Body of pancreas (tissue), 4 donors: Measurements from ENCODE around the gene COX5A. TPM values are rescaled to one million over a fixed set of nuclear protein-coding genes. Genes with fewer than 3 reads are reported as not detected.

Source experiments
- ATAC-seq: fragments of 150-250 bp; one replicate; pipeline ENCODE4 v1.9.1; 2016
- DNase-seq, 4 donors: peaks; one replicate each; pipeline ENCODE4 v3.0.0-alpha.2; 2019
- H3K27ac ChIP-seq, 4 donors: fragments of 200-600 bp; sonication (generic); 1 replicate in 3 of 4; 2 replicates in 1 of 4; pipeline versions ENCODE4 v1.5.1 to v1.6.1; 2016 to 2019; ENCODE audit warnings: mild to moderate bottlenecking in 1 of 4, mixed read lengths in 1 of 4, moderate library complexity in 1 of 4
- H3K27me3 ChIP-seq, 2 donors: fragments of 200-600 bp; sonication (generic); one replicate each; pipeline ENCODE4 v1.6.0; 2016; ENCODE audit warnings: mild to moderate bottlenecking in 1 of 2
- H3K36me3 ChIP-seq, 2 donors: fragments of 200-600 bp; sonication (generic); replicated peaks in 1 of 2; 2 replicates each; pipeline ENCODE4 v1.5.1; 2016; ENCODE audit warnings: low read depth in 2 of 2; ENCODE audit not compliant: insufficient read depth in 1 of 2
- H3K4me1 ChIP-seq: fragments of 200-600 bp; sonication (generic); one replicate; pipeline ENCODE4 v1.6.0; 2016
- H3K4me3 ChIP-seq, 2 donors: fragments of 200-600 bp; sonication (generic); 1 replicate in 1 of 2; 2 replicates in 1 of 2; pipeline ENCODE4 v1.5.1; 2016 to 2019
- H3K9me3 ChIP-seq, 3 donors: fragments of 200-600 bp; sonication (generic); 1 replicate in 2 of 3; 2 replicates in 1 of 3; pipeline ENCODE4 v1.5.1; 2016
- POLR2A ChIP-seq, 3 donors: fragments of 450-650 bp; IDR thresholded peaks; one replicate each; pipeline ENCODE4 v1.6.1; 2016; ENCODE audit warnings: antibody characterized with exemption in 3 of 3, mild to moderate bottlenecking in 2 of 3
- WGBS, 2 donors: methylation state at CpG; one replicate each; pipeline ENCODE4 v1.1.5; 2017; 5-methylcytosine and 5-hydroxymethylcytosine counted together
- intact Hi-C: fragments of 100-400 bp; cut with DNase I; formaldehyde crosslinking; loops from one replicate; pipeline ENCODE4 v1.15.1; 2023
- total RNA-seq, 2 donors: library from RNA; depleted of rRNA; stranded (reverse); fragments of >200 nt; gene quantifications; one replicate each; pipeline ENCODE4 v1.1.0, GENCODE V29; 2016
- TF ChIP-seq, protein P1 (sequence below), 7 experiments: fragments of 450-650 bp in 4 of 7; fragments of 200-600 bp in 3 of 7; sonication (generic) in 3 of 7; IDR thresholded peaks; one replicate each; pipeline ENCODE4 v1.5.1; 2016 to 2019; ENCODE audit warnings: antibody characterized with exemption in 7 of 7

The COX5A gene
- 10 to 100 TPM; 50.1 to 61.5 TPM for total RNA-seq

DNA sequence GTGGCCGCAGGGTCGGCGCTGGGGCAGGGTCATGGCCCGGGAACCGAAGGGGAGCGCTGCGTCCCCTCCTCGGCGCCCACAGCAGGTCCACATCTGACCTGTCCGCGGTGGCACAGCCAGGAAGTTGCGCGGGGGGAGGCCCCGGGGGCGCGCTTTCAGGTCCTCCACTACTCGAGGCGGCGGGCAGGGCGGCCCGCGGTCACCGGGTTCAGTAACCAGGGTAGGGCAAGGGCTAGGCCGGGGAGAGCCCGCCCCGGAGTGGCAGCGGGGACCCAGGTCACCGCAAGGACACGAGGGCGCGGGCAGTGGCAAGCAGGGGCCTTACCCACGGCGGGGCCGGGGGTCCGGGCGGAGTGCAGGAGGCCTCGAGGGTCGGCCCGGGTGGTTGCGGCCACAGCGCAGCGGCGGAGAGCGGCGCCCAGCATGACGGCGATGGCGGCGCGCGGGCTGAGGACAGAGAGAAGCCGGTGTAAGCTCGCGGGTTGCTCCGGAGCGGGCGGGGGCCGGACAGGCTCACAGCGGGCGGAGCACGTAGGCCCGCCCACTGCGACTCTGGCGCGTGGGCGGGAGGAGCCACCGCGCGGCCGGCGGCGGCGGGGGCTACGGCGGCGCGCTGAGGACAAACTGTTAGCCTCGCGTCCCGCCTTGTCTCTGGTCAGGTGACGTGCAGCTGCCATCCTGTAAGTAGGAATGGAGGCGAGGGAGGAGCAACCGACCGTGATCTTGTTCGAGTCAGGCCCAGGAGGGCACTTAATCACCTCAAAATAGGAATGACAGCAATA, at the start of gene COX5A:
COX5A (minus strand) TSS at position 484 of the 782 bp plus-strand sequence; CDS start at position 425, 59 bp downstream.
- DNase-seq: peak; percentile 94 to 97 (median 96)
- intact Hi-C loops: no loop called here
- ATAC-seq: peak; percentile 97

DNA sequence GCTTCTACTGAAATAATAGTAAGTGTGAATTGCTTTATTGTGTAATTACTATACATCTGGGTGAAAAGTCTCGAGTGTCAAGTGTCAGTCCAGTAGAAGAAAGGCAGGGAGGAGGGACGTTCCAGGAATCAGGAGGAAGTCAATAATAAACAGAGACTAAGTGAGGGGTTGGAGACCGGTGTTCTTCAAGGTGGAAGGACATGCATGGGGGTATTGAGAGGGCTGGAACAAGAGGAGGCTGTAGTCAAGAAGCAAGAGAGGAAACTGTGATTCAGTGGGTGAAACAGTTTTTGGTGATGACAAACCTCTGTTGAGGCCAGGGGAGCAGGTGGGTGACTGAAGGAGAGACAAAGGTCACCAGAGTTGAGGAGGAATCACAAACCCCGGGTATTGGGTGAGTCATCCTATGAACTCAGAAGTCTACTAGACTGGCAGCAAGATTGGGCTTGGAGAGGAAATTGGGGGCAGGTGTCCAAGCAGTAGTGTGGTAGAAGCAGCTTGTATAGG, 45.9 kb upstream of the COX5A start:
- no peaks in the 10 kb centered on the region for H3K4me1 ChIP-seq
- intact Hi-C loops: no loop called here
- ATAC-seq (no peak), DNase-seq (no peak)
- H3K4me3 ChIP-seq: no peak overlapping the region
- H3K27ac ChIP-seq: no peak overlapping the region
- WGBS, 2 donors: 21 to 41% methylated on average over 4 of the region's 4 CpGs
- no peak for TF ChIP-seq POLR2A (IDR thresholded peaks at IDR 0.05)
- TF ChIP-seq, protein P1, sequence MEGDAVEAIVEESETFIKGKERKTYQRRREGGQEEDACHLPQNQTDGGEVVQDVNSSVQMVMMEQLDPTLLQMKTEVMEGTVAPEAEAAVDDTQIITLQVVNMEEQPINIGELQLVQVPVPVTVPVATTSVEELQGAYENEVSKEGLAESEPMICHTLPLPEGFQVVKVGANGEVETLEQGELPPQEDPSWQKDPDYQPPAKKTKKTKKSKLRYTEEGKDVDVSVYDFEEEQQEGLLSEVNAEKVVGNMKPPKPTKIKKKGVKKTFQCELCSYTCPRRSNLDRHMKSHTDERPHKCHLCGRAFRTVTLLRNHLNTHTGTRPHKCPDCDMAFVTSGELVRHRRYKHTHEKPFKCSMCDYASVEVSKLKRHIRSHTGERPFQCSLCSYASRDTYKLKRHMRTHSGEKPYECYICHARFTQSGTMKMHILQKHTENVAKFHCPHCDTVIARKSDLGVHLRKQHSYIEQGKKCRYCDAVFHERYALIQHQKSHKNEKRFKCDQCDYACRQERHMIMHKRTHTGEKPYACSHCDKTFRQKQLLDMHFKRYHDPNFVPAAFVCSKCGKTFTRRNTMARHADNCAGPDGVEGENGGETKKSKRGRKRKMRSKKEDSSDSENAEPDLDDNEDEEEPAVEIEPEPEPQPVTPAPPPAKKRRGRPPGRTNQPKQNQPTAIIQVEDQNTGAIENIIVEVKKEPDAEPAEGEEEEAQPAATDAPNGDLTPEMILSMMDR (IDR thresholded peaks at IDR 0.05): no peak
- H3K9me3 ChIP-seq: no peaks in the 10 kb centered on the region
- H3K36me3 ChIP-seq: no peaks in the 10 kb centered on the region
- H3K27me3 ChIP-seq: no peaks in the 10 kb centered on the region

More for the DNA sequence above, at the start of gene COX5A:
- Histone ChIP-seq H3K36me3 (no peaks in the 10 kb centered on the region), H3K27ac (peak within 1 kb of the TSS; percentile 84 to 98 (median 95)), H3K9me3 (no peaks in the 10 kb centered on the region), H3K4me3 (peak within 1 kb of the TSS; percentile 92 to 100), H3K4me1 (peaks cover 29% of the 10 kb centered on the region), H3K27me3 (no peaks in the 10 kb centered on the region)
- WGBS, 2 donors: 0% methylated on average over 3 to 68 of the region's 85 CpGs
- TF ChIP-seq, protein P1 (IDR thresholded peaks at IDR 0.05): peak in 2 of 7 experiments; percentile 13
- peak; percentile 87 to 90 (median 90) for TF ChIP-seq POLR2A (IDR thresholded peaks at IDR 0.05)

DNA sequence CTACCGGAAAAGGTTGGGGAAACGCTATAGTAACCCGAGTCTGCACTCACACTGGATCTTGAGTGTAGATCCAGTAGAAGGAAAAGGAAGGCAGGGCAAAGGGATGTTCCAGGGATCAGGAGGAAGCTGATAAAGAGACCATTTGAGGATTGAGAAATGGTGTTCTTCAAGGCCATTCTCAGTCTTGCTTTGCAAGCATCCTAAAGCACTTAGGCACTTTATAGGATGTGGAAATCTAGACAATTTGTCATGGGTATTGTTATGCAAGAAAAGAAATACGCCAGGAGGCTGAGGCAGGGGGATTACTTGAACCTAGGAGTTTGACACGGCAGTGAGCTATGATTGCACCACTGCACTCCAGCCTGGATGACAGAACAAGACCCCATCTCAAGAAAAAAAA, 44.3 kb upstream of the COX5A start:
- Histone ChIP-seq H3K9me3 (no peaks in the 10 kb centered on the region), H3K4me1 (no peaks in the 10 kb centered on the region), H3K4me3 (no peak overlapping the region), H3K27ac (no peak overlapping the region), H3K36me3 (no peaks in the 10 kb centered on the region), H3K27me3 (no peaks in the 10 kb centered on the region)
- WGBS, 2 donors: 78 to 81% methylated on average over 5 of the region's 5 CpGs
- intact Hi-C loops: no loop called here
- ATAC-seq: no peak
- TF ChIP-seq, protein P1 (IDR thresholded peaks at IDR 0.05): no peak
- no peak for TF ChIP-seq POLR2A (IDR thresholded peaks at IDR 0.05)
- no peak for DNase-seq

DNA sequence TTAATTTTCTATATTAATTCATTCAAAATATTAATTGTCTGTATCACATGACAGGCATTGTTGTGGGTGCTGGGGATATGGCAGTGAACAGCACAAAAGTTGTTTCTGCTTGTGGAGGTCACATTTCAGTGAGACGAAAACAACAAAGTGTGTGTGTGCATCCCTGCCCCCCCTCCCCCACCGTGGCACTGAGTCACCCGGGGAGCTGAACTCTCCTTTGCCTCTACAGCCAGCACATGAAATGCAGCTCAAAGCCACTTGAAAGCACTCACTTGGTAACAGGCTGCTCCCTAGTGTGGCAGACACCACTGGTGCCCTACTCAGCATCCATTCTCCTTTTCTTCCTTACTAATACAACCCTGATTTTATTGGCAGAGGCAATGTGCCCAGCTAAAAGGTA, 40.6 kb upstream of the COX5A start:
- intact Hi-C loops: no loop called here

More for the DNA sequence above, 40.6 kb upstream of the COX5A start:
- Histone ChIP-seq H3K9me3 (no peaks in the 10 kb centered on the region), H3K4me3 (no peak overlapping the region), H3K27me3 (no peaks in the 10 kb centered on the region), H3K36me3 (no peaks in the 10 kb centered on the region), H3K4me1 (no peaks in the 10 kb centered on the region), H3K27ac (no peak overlapping the region)
- WGBS, 2 donors: 21 to 34% methylated on average over 3 of the region's 3 CpGs
- TF ChIP-seq POLR2A (IDR thresholded peaks at IDR 0.05): no peak
- TF ChIP-seq, protein P1 (IDR thresholded peaks at IDR 0.05): no peak
- ATAC-seq (no peak), DNase-seq (no peak)
